ENCODE data around the gene DRC3.

Gene DRC3

DNA sequence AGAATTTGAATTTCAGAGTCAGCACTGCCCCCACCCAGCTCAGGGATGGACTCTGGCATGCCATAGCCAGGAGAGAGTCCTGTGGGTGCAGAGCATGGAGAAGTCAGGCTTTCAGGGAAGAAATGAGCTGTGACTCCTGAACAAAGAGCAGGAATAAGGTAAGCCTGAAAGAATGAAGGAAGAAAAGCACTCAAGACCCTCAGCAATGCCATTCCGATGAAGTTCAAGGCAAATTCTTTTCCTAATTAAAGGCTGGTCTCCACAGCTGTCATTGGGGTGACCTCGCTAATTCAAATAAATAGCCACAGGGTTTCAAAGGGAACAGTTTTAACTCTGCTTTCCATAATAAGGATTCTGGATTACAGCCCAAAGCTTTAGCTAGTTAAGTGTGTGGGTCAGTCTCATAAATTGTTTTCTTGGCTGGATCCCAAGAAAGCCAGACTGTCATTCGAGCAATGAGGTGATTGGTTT, 32.2 kb upstream of the DRC3 start:
- peak; percentile 64 for DNase-seq (ENCODE audit: low read depth)
- TF ChIP-seq, protein P1, sequence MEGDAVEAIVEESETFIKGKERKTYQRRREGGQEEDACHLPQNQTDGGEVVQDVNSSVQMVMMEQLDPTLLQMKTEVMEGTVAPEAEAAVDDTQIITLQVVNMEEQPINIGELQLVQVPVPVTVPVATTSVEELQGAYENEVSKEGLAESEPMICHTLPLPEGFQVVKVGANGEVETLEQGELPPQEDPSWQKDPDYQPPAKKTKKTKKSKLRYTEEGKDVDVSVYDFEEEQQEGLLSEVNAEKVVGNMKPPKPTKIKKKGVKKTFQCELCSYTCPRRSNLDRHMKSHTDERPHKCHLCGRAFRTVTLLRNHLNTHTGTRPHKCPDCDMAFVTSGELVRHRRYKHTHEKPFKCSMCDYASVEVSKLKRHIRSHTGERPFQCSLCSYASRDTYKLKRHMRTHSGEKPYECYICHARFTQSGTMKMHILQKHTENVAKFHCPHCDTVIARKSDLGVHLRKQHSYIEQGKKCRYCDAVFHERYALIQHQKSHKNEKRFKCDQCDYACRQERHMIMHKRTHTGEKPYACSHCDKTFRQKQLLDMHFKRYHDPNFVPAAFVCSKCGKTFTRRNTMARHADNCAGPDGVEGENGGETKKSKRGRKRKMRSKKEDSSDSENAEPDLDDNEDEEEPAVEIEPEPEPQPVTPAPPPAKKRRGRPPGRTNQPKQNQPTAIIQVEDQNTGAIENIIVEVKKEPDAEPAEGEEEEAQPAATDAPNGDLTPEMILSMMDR (IDR thresholded peaks at IDR 0.05; ENCODE audit: low read depth, low read length, missing control alignments): no peak
- in situ Hi-C loops (cut with HindIII; ENCODE audit: low sequenced_read_pairs): no loop called here
- H3K4me3 ChIP-seq (ENCODE audit: low read depth, low read length): no peak overlapping the region

DNA sequence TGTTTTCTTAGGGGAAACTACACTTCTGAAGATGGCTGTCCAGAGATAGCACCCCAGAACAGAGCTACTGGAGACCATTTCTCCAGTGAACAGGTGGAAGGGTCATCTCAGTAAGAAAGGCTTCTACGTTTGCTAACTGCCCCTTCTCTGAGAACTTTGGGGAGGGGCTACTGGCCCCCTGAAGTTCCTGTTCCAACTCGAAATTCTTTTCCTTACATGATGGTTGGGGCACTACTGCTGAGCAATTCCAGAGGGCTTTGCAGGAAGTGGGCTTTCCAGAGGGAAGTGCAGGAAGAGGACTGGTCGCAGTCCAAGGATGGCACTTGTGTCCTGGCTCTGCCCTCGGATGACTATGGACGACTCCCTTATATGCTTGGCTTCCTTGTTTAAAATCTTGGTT, 31.6 kb upstream of the DRC3 start:
- in situ Hi-C loops (cut with HindIII; ENCODE audit: low sequenced_read_pairs): no loop called here
- H3K4me3 ChIP-seq (ENCODE audit: low read depth, low read length): no peak overlapping the region
- DNase-seq (ENCODE audit: low read depth): no peak
- TF ChIP-seq, protein P1 (IDR thresholded peaks at IDR 0.05; ENCODE audit: low read depth, low read length, missing control alignments): no peak

DNA sequence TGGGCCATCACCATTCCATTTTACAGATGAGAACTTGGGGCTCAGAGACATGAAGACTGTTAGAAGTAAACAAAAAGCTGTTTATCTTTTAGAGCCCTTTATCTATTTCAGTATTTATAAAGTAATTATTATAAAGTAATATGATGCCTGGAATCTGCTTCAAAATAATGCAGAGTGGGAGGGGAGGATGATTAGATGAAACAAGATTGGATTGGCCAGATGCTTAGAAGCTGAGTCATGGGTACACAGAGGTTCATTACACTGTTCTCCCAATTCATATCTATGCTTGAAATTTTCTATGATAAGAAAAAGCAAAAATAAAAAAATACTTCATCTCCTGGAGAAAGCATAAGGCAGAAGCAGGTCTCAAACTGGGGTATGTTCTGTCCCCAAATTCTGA, 29.8 kb upstream of the DRC3 start:
- no peak for DNase-seq (ENCODE audit: low read depth)
- in situ Hi-C loops (cut with HindIII; ENCODE audit: low sequenced_read_pairs): no loop called here
- no peak overlapping the region for H3K4me3 ChIP-seq (ENCODE audit: low read depth, low read length)
- TF ChIP-seq, protein P1 (IDR thresholded peaks at IDR 0.05; ENCODE audit: low read depth, low read length, missing control alignments): no peak

DNA sequence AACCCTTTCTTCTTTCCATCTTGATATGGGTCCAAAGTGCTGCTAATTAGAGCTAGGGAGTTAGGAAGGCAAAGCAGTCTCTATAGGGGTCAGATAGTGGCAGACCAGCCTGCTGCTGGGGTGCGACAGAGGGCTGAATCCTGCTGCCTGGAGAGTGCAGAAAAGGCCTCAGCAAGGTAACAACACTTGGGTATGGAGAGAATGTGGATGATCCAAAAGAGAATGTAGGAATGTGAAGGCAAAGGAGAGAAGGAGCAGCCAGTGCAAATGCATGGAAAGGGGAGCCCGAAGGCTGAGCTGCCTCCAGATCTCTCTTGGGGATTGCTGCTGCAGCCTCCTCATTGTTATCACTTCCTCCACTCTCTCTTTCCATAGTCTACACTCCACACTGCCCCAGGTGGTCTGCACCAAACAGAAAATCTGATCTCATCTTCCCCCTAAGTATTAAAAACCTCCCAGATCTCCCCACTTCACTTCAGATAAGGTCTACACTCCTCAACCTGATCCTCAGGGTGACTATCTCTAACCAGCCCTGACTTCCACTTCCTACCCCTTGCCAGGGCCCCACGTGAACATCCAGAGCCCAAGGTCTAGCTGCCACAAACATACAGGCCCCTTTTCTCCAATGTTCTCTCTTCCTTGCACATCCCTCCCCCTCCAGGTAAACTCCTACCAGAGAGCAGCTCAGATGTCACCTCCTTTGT, 29.2 kb upstream of the DRC3 start:
- no peak for DNase-seq (ENCODE audit: low read depth)
- TF ChIP-seq, protein P1 (IDR thresholded peaks at IDR 0.05; ENCODE audit: low read depth, low read length, missing control alignments): no peak
- H3K4me3 ChIP-seq (ENCODE audit: low read depth, low read length): no peak overlapping the region
- in situ Hi-C loops (cut with HindIII; ENCODE audit: low sequenced_read_pairs): no loop called here

DNA sequence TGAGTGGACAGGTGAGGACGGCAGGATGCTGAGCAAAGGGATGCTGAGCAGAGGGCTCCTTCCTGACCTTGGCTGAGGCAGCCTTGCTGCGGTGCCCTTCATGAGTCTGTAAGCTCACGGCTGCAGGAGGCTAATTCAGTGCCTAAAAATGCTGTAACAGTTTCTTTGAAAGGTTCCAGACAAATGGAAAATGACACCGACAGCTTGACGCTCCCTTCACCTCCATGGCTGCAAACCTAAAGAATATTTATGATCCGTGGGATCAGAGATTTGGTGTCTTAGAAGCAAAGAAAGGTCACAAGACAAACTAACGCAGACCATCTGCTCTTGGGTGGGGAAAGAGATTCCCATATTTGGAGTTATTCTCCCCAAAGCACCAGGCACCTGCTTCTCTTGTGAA, 28.4 kb upstream of the DRC3 start:
- no peak for DNase-seq (ENCODE audit: low read depth)
- in situ Hi-C loops (cut with HindIII; ENCODE audit: low sequenced_read_pairs): no loop called here
- TF ChIP-seq, protein P1 (IDR thresholded peaks at IDR 0.05; ENCODE audit: low read depth, low read length, missing control alignments): no peak
- H3K4me3 ChIP-seq (ENCODE audit: low read depth, low read length): no peak overlapping the region

DNA sequence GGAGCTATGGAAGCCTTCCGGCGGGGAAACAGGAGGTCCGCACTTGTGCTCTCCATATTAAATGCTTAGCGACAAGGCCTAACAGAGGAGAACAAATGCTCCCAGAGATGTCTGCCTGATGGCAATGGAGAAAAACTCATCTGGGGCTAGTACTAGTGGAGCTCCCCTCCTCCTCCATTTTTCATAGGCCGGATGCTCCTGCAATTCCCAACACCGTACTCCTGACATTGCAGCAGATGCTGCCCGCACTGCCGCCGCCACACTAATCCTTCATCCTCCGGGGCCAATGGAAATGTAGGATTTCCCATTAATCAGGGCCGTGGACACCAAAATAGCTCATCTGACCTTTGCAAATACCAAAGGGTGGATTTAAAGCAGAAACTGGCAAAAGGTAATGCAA, 27.9 kb upstream of the DRC3 start:
- TF ChIP-seq, protein P1 (IDR thresholded peaks at IDR 0.05; ENCODE audit: low read depth, low read length, missing control alignments): no peak

More for the DNA sequence above, 27.9 kb upstream of the DRC3 start:
- in situ Hi-C loops (cut with HindIII; ENCODE audit: low sequenced_read_pairs): no loop called here
- no peak for DNase-seq (ENCODE audit: low read depth)
- H3K4me3 ChIP-seq (ENCODE audit: low read depth, low read length): no peak overlapping the region
